ENCODE data around the gene SLC4A1AP.
A peak's percentile ranks its signal among the peaks of the same experiment; 100 is the strongest.

DNA sequence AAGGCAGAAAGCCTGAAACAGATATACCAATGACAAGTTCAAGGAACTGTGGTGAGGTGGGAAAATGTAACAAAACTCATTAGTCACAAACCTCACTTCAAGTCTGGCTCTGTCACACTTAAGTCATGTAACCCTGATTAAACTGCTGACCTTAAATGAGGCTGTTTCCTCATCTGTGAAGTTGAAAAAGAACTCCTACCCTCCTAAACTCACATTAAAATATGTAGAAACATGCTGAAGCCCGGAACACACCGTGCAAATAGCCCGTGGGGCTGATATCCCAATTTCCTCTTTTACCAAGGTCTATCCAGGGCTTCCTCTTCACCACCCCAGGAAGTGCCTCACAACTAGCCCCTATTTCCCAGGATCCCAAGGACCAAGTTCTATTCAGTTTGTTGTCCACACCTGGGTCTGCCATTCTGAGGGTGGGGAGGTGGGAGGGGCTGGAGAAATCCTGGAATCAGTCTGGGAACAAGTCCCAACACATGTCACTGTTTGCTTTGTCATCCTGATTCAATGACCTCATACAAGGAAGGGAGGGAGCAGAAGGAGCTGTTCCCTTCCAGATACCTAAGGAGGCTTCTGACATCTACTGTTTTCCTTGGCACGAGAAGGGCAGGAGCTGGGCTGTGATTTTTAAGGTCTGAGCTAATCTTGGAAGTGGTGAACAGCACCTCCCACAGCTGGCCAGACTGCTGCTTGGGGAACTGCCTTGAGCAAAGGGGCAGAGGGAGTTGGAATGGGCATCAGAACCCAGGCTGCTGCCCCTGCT, 42.3 kb downstream of the SLC4A1AP start:
- no peak for TF ChIP-seq CTCF (IDR thresholded peaks at IDR 0.05 in 2 of 3, conservative IDR thresholded peaks at IDR 0.05 in 1 of 3; ENCODE audit: insufficient read depth in 2 of 3, low read depth in 1 of 3, low read length in 3 of 3)
- no peak for TF ChIP-seq REST (IDR thresholded peaks at IDR 0.05; ENCODE audit: borderline replicate concordance)
- TF ChIP-seq REST (CRISPR knock-in tag; IDR thresholded peaks at IDR 0.05; ENCODE audit: low read depth), result no peak
- no peak for TF ChIP-seq ZNF77 (CRISPR knock-in tag; IDR thresholded peaks at IDR 0.05)
- no peak for TF ChIP-seq GABPB1 (CRISPR knock-in tag; IDR thresholded peaks at IDR 0.05)
- TF ChIP-seq CREB1 (IDR thresholded peaks at IDR 0.05), result no peak
- TF ChIP-seq CREB1 (CRISPR knock-in tag; IDR thresholded peaks at IDR 0.05), result 0 out of 2 replicates have a peak, but pooled peaks have one; percentile 22
- TF ChIP-seq RAD21 (CRISPR knock-in tag; conservative IDR thresholded peaks at IDR 0.05 in 1 of 2, IDR thresholded peaks at IDR 0.05 in 1 of 2), result no peak
- TF ChIP-seq, protein P1, sequence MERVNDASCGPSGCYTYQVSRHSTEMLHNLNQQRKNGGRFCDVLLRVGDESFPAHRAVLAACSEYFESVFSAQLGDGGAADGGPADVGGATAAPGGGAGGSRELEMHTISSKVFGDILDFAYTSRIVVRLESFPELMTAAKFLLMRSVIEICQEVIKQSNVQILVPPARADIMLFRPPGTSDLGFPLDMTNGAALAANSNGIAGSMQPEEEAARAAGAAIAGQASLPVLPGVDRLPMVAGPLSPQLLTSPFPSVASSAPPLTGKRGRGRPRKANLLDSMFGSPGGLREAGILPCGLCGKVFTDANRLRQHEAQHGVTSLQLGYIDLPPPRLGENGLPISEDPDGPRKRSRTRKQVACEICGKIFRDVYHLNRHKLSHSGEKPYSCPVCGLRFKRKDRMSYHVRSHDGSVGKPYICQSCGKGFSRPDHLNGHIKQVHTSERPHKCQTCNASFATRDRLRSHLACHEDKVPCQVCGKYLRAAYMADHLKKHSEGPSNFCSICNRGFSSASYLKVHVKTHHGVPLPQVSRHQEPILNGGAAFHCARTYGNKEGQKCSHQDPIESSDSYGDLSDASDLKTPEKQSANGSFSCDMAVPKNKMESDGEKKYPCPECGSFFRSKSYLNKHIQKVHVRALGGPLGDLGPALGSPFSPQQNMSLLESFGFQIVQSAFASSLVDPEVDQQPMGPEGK (CRISPR knock-in tag; IDR thresholded peaks at IDR 0.05; ENCODE audit: borderline replicate concordance), result no peak
- TF ChIP-seq GATAD2B (IDR thresholded peaks at IDR 0.05; ENCODE audit: borderline replicate concordance), result no peak
- no peak for TF ChIP-seq POLR2AphosphoS5 (IDR thresholded peaks at IDR 0.05; ENCODE audit: control insufficient read depth, insufficient read depth, low read depth, low read length)
- TF ChIP-seq SMARCB1 (IDR thresholded peaks at IDR 0.05; ENCODE audit: insufficient read length, low read depth), result no peak
- TF ChIP-seq CHD2 (IDR thresholded peaks at IDR 0.05; ENCODE audit: low read depth, low read length), result no peak
- TF ChIP-seq ZSCAN29 (IDR thresholded peaks at IDR 0.05), result no peak
